GM18858 (cell line): ENCODE measurements around the gene HDAC3.

Experiments used
- ATAC-seq: cut with Tn5 transposase; IDR thresholded peaks from one replicate; pipeline ENCODE4 v1.9.1; 2021; ENCODE audit not compliant: unreplicated experiment

Gene HDAC3

GRCh38 chr5:141662028-141662427 is 25.4 kb upstream of the HDAC3 start:
- no peak for ATAC-seq

DNA sequence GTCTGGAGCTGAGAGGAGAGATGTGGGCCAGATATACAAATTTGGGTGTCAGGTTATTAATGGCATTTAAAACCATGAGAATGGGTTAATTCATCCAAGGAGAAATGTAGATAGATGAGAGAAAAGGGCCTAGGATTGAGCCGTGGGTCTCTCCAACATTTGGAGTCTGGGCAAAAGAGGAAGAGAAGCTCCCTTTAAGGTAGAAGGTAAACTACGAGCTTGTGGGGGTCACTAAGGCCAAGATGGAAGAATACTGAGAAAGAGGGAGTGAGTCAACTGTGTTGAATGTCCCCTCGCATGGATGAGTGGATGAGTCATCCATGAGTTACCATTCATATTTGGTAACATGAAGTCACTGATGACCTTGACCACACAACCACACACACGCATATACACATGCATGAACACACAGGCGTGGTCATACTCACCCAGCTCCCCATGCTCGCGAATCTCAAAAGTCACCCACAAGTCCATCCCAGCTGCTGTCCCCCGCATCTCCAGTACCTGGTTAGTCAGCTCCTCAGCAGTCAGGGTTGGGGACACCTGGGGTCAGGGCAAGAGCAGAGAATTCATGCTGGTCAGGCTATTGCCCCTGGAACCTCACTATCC is 21.4 kb upstream of the HDAC3 start:
- peak; percentile 64 for ATAC-seq

GRCh38 chr5:141657404-141657803 is 20.8 kb upstream of the HDAC3 start:
- no peak for ATAC-seq

DNA sequence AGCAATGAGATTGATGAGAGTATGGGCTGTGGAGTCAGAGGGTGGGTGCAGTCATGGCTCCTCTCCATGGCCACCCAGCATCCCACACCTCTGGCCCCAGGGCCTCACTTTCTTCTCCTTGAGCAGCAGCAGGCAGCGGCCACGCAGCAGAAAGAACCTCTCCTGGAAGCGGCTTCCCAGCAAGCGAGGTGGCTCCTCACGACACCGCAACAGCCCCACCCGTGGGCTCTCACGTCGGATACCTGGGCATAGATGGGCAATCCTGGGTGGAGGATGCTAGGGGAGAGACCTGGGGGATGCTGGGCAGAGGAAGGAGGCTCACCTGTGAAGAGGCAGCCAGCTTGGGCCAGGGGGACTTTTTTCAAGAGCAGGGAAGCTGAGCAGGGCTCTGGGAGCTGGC is 19.7 kb upstream of the HDAC3 start:
- no peak for ATAC-seq

GRCh38 chr5:141655020-141655419 is 18.4 kb upstream of the HDAC3 start:
- no peak for ATAC-seq

DNA sequence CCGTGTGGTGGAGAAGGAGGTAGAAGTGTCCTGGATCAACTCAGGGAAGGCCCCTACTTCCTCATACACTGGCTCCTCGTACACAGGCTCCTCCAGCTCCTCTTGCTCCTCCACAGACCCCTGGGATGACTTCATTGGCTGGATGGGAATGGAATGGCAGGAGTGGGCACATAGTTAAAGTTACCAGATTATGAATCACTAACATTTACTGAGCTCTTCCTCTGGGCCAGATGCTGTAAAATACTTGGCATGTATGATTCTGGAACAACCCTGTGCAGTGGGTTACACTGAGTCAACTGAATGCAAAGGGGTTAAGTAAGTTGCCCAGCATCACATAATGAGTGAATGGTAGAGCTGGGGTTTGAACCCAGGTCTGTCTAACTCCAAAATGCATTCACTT is 17.6 kb upstream of the HDAC3 start:
- no peak for ATAC-seq

DNA sequence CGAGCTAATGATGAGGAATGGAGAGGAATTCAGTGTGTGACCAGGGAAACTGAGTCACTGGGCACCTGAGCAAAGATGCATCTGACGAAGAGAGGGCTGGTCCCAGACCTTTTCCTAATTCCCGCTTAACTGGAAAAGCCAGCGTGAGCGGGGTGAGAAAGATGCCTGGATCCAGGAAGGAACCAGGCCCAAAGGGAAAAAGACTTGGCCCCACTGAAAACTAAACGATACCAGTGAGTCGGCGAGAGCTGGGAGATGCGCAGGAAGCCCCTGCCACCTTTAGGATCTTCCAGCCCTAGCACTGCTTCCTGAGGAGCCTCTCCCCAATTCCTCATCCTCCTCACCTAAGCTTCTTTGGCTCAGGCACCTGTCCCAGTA is 15.1 kb upstream of the HDAC3 start:
- ATAC-seq = no peak

- peak; percentile 78 for ATAC-seq
Measured at GRCh38 chr5:141650851-141651727, 14.4 kb upstream of the HDAC3 start, which contains the start of gene FCHSD1. FCHSD1 (minus strand) TSS chr5:141651418; CDS start chr5:141651368, 50 bp downstream.

GRCh38 chr5:141649972-141650371 is 13.3 kb upstream of the HDAC3 start:
- no peak for ATAC-seq

GRCh38 chr5:141649056-141649688 is 12.5 kb upstream of the HDAC3 start:
- ATAC-seq = no peak

DNA sequence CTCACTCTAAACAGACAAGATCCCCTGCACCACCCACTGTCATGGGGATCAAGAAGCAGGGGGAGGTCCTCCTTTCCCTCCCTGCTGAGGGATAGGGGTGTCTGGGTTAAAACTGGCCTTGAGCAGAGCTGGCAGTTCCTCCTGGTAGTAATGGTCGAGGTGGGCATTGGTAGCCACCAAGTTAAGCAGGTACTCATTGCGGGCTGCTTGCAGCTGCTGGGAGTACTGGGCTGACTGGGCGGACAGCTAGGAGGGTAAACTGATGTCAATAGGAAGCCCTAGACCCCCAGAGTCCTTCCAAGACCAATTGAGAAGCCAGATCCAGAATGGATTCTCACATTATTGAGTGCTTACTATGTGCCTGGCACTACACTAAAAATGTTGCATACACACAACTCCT is 11.2 kb upstream of the HDAC3 start:
- ATAC-seq = no peak

- no peak for ATAC-seq
Measured at GRCh38 chr5:141647242-141647641, 10.6 kb upstream of the HDAC3 start.

DNA sequence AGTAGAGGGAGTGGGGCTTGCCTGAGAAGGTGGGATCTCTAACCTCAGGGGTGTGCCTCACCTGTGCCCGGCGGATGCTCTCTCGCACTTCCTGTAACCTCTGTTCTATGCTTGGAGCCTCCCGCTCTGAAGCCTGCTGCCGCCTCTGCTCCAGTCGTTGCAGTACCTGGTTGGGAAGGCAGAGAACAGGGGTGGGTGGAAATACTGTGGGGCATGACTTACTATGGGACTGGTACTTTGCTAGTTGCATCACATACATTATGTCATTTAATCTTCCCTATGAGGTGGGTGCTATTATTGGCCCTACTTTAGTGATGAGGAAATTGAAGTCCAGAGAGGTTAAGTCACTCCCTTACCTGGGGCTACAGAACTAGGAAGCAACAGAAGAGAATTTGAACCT is 9.4 kb upstream of the HDAC3 start:
- no peak for ATAC-seq

- ATAC-seq = peak; percentile 77
Measured at GRCh38 chr5:141641634-141642267, 5.1 kb upstream of the HDAC3 start.

DNA sequence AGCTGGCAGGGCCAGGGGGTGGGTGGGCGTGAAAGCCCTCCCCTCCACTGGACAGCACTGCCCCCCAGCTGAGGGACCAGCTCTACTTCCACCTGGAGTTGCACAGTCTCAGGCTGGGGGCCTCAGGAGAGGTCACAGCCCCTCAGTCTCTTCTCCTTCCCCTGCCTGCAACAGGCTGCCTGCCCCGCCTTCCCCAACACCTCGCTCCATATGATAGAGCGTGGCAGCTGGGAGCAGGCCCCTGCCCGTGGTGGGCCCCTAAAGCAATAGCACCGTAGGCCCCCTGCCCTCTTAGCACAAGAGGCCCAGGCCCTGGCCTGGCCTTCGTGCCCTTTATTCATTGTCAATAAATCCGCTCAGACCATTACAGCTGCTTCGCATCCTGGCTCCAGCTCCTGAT is 4.0 kb upstream of the HDAC3 start:
- no peak for ATAC-seq

- ATAC-seq = no peak
Measured at GRCh38 chr5:141640051-141640415, 3.4 kb upstream of the HDAC3 start.

GRCh38 chr5:141639357-141640050 is 2.9 kb upstream of the HDAC3 start:
- no peak for ATAC-seq

DNA sequence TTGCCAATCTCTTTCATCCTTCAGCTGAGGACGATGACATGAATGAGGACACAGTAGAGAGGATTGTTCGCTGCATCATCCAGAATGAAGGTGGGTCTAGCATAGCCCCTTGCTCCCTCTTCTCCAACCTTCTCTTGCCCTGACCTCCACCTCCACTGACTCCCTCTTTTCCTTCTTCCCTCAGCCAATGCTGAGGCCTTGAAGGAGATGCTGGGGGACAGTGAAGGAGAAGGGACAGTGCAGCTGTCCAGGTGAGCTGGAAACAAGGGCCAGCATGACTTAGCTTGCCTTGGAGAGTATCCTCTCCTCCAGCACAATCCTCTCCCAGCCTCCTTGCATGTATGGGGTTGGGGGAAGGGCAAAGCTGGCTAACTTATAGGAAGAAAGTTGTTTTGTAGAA is 2.1 kb upstream of the HDAC3 start:
- no peak for ATAC-seq

DNA sequence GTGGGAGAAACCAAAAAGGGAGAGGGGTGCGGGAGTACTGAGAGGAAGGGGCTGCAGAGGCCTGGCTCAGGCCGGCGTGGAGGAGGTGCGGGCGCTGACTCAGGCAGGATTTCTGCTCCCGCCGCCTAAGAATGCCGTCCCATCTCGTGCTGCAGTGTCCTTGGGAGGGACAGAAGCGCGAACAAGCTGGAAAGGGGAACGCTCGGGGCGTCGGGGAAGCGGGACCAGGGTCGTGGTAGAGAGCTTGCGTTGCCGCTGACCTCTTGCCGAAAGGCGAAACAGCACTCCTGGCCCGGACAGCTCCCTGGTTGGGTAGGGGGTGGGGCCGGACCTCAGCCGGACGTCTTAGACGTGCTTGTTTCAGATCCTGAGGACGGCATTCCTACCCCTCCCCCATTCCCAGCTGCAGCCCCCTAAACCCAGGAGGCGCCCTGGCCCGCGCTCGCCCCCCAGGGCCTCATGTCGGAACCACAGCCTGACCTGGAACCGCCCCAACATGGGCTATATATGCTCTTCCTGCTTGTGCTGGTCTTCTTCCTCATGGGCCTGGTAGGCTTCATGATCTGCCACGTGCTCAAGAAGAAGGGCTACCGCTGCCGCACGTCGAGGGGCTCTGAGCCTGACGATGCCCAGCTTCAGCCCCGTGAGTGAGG is 1.2 kb upstream of the HDAC3 start:
- ATAC-seq = no peak

GRCh38 chr5:141637123-141637766 is 596 bp upstream of the HDAC3 start:
- ATAC-seq = no peak
